Lower lobe of right lung (tissue), 2 donors: ENCODE measurements around the gene ADAM15. TPM values are rescaled to one million over a fixed set of nuclear protein-coding genes. Genes with fewer than 3 reads are reported as not detected.

Source experiments
- ATAC-seq, 2 donors: fragments of 200-7000 bp; cut with Tn5 transposase; one replicate each; pipeline ENCODE4 v1.9.1; 2020 to 2022; ENCODE audit warnings: mild to moderate bottlenecking in 2 of 2, moderate library complexity in 2 of 2
- DNase-seq: peaks from one replicate; pipeline ENCODE4 v3.0.0-alpha.2; 2020
- H3K27ac ChIP-seq: fragments of 200-600 bp; one replicate; pipeline ENCODE4 v1.8.0; 2022
- H3K27me3 ChIP-seq: fragments of 200-600 bp; one replicate; pipeline ENCODE4 v1.8.0; 2022; ENCODE audit warnings: low read depth
- H3K36me3 ChIP-seq: fragments of 200-600 bp; one replicate; pipeline ENCODE4 v1.8.0; 2022; ENCODE audit warnings: mild to moderate bottlenecking
- H3K4me1 ChIP-seq: fragments of 200-600 bp; one replicate; pipeline ENCODE4 v1.8.0; 2022
- H3K4me3 ChIP-seq: fragments of 200-600 bp; one replicate; pipeline ENCODE4 v1.8.0; 2022; ENCODE audit warnings: mild to moderate bottlenecking
- H3K9me3 ChIP-seq: fragments of 200-600 bp; one replicate; pipeline ENCODE4 v1.8.0; 2022
- CTCF ChIP-seq: fragments of 200-600 bp; IDR thresholded peaks from one replicate; pipeline ENCODE4 v1.8.0; 2022; ENCODE audit warnings: antibody characterized with exemption, mild to moderate bottlenecking
- intact Hi-C: fragments of 100-400 bp; cut with DNase I; formaldehyde crosslinking; loops from one replicate; pipeline ENCODE4 v1.11.0; 2022
- total RNA-seq: library from RNA; stranded (reverse); fragmentation: NEBNext Ultra II Directional; extraction: Animal tissue kit (Norgen Biotek cat#: 25700); gene quantifications from one replicate; pipeline ENCODE4 v1.2.1, GENCODE V29; 2021
- donor health status: DM: no; HTN: yes; CAD: no; lungs with severe emphysema.

The ADAM15 gene
- total RNA-seq, 1 donor from 2014 or later: 121 TPM

DNA sequence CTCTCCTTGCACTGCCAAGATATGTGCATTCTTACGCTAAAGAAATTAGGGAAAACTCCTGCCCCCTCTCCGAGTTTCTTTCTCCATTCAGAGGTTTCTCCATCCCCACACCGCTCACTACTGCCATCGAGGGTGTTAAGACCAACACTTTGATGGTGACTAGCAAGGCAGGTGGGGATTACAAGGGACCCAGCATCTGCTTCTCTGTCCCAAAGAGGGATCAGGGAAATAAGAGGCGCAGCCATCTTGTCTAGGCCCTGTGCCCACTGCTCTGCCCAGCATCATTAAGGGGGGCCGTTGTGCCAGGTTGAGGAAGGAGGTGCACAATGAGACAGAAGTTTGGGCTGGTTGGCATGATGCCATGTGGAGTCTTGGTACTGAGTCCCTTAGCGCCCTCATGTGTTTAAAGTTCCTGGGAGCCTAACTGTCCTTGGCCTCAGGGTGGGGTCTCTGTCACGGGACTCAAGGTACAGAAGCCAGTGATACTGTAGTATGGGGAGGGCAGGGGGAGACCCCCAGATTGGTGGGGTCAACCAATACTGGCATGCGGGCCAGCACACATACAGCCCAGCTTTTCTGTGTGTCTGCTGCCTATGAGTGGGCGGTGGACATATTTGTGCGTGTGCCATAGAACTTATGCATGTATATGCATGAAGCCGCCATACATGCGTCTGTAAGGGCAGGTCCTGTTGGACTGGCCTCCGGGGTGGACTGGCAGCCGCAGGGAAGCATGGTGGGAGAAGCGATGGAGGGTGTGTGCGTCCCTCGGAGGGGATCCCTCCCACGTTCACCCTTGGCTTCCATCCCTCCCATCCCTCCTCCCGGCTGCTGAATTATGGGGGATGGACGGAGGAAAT, 33.0 kb downstream of the ADAM15 start:
- H3K4me1 ChIP-seq: peaks cover 62% of the 10 kb centered on the region
- peaks cover 54% of the 10 kb centered on the region for H3K27me3 ChIP-seq
- H3K27ac ChIP-seq: no peak overlapping the region
- H3K9me3 ChIP-seq: no peaks in the 10 kb centered on the region
- intact Hi-C loops: no loop called here
- ATAC-seq (no peak), DNase-seq (no peak)
- peak overlapping the region; percentile 94 for H3K4me3 ChIP-seq
- no peak for TF ChIP-seq CTCF
- H3K36me3 ChIP-seq: no peaks in the 10 kb centered on the region

DNA sequence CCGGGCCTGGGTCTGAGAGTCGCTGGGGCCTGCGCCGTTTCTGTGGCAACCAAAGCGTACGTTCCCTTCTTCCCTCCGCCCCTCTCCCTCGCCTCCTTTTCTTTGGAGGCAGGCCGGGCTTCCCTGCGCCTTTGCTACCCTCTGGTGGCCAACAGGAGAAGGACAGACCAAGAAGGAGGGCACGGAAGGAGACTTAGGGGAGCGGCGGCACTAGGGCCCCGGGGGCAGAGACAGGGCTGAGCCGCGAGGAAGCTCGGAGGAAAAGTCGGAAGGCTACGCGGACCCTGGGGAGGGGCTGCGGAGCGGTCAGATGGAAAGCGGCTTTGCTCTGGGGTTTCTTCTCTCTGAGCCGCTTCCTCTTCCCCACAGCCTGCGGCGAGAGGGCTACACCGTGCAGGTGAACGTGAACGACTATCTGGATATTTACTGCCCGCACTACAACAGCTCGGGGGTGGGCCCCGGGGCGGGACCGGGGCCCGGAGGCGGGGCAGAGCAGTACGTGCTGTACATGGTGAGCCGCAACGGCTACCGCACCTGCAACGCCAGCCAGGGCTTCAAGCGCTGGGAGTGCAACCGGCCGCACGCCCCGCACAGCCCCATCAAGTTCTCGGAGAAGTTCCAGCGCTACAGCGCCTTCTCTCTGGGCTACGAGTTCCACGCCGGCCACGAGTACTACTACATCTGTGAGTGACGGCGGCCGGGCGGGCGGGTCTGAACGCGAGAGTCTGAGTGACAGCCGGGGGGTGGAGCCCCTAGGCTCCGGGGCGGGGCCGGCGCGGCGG, 33.8 kb downstream of the ADAM15 start:
- intact Hi-C loops: no loop called here
- peaks cover 54% of the 10 kb centered on the region for H3K4me1 ChIP-seq
- DNase-seq (peak; percentile 97), ATAC-seq (peak; percentile 93 to 95)
- peak overlapping the region; percentile 85 for H3K27ac ChIP-seq
- no peaks in the 10 kb centered on the region for H3K9me3 ChIP-seq
- TF ChIP-seq CTCF: peak; percentile 90
- H3K36me3 ChIP-seq: no peaks in the 10 kb centered on the region
- H3K4me3 ChIP-seq: peak overlapping the region; percentile 94
- peaks cover 46% of the 10 kb centered on the region for H3K27me3 ChIP-seq

DNA sequence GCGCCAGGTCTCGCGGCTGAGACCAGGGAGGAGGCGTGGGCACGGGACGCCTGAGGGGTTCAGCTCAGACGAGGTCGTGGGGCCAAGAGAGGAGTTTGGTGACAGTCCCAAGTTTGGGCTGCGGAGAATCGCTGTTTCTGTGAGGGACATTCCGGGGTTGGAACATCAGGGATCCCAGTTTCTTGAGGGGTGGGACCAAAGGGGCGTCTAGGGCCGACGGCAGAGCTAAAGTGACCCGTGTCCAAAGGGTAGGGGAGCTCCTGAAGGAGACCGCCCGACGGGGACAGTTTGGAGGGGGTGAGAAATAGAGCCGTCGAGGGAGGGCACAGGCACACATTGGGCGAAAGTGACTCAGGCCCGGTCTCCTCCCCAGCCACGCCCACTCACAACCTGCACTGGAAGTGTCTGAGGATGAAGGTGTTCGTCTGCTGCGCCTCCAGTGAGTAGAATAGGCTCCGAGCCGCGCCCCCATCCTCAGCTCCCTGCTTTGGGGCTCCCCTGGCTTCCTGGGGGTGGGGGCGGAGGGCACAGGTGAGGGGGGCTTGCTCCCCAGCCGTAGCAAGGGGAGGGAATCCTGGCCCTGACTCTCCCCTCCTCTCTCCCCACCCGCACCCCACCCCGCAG, 34.5 kb downstream of the ADAM15 start:
- DNase-seq: peak; percentile 80
- H3K4me1 ChIP-seq: peaks cover 47% of the 10 kb centered on the region

DNA sequence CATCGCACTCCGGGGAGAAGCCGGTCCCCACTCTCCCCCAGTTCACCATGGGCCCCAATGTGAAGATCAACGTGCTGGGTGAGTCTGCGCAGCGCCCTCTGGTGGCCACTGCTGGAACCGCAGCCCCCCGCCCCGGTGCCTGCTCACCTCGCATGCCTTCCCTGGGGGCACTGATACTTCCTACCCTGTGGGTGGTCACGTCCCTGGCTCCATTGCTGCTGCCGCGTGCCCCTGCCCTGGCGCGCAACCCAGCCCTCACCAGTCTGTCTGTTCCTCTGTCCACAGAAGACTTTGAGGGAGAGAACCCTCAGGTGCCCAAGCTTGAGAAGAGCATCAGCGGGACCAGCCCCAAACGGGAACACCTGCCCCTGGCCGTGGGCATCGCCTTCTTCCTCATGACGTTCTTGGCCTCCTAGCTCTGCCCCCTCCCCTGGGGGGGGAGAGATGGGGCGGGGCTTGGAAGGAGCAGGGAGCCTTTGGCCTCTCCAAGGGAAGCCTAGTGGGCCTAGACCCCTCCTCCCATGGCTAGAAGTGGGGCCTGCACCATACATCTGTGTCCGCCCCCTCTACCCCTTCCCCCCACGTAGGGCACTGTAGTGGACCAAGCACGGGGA, 35.1 kb downstream of the ADAM15 start:
- peaks cover 33% of the 10 kb centered on the region for H3K27me3 ChIP-seq
- H3K4me1 ChIP-seq: peaks cover 42% of the 10 kb centered on the region
- peak overlapping the region; percentile 85 for H3K27ac ChIP-seq
- peak; percentile 50 to 72 for ATAC-seq
- TF ChIP-seq CTCF: peak; percentile 100
- H3K9me3 ChIP-seq: no peaks in the 10 kb centered on the region
- intact Hi-C loops: no loop called here
- no peaks in the 10 kb centered on the region for H3K36me3 ChIP-seq
- peak overlapping the region; percentile 94 for H3K4me3 ChIP-seq
- peak; percentile 81 for DNase-seq

More for the DNA sequence above, 34.5 kb downstream of the ADAM15 start:
- ATAC-seq: peak; percentile 50 to 73
- H3K4me3 ChIP-seq: peak overlapping the region; percentile 94
- H3K9me3 ChIP-seq: no peaks in the 10 kb centered on the region
- peaks cover 39% of the 10 kb centered on the region for H3K27me3 ChIP-seq
- no peaks in the 10 kb centered on the region for H3K36me3 ChIP-seq
- intact Hi-C loops: no loop called here
- no peak for TF ChIP-seq CTCF
- H3K27ac ChIP-seq: peak overlapping the region; percentile 85
